Activated T-helper 1 cell treated with Interleukin-2 at 50 U/mL for 16 hours (primary cell): Measurements from ENCODE around the gene WNK4.
"Not testable (repeated sequence)": the region's sequence is repeated elsewhere in the genome, so short reads cannot be mapped to it uniquely, and the experiment has no call there.

Source experiments
- DNase-seq: peaks from one replicate; pipeline ENCODE4 v3.0.0-alpha.2; 2020; ENCODE audit warnings: low read depth

Gene WNK4

GRCh38 chr17:42779936-42780850 is at the start of gene WNK4:
Gene WNK4 (plus strand): TSS chr17:42780610. CDS start chr17:42780699, 89 bp downstream.
- DNase-seq: no peak

- no peak for DNase-seq
Observed at GRCh38 chr17:42740699-42741098, 39.7 kb upstream of the WNK4 start.

- not testable (repeated sequence) for DNase-seq
Observed at GRCh38 chr17:42742916-42743315, 37.5 kb upstream of the WNK4 start.

GRCh38 chr17:42743595-42744282 is 36.7 kb upstream of the WNK4 start:
- no peak for DNase-seq

- no peak for DNase-seq
Observed at GRCh38 chr17:42744283-42744805, 36.1 kb upstream of the WNK4 start.

- DNase-seq: peak; percentile 93
Observed at GRCh38 chr17:42744806-42745617, 35.4 kb upstream of the WNK4 start, which contains the start of gene EZH1. Gene EZH1 (minus strand): TSS chr17:42745040. CDS start chr17:42728941, 16,099 bp downstream.

- DNase-seq: no peak
Observed at GRCh38 chr17:42748202-42748907, 32.1 kb upstream of the WNK4 start.

GRCh38 chr17:42748908-42749798 is 31.3 kb upstream of the WNK4 start:
- no peak for DNase-seq

GRCh38 chr17:42750739-42751344 is 29.6 kb upstream of the WNK4 start:
- DNase-seq: no peak

- no peak for DNase-seq
Observed at GRCh38 chr17:42751628-42752027, 28.8 kb upstream of the WNK4 start.

- no peak for DNase-seq
Observed at GRCh38 chr17:42754782-42755181, 25.6 kb upstream of the WNK4 start.

- DNase-seq: no peak
Observed at GRCh38 chr17:42759982-42760651, 20.3 kb upstream of the WNK4 start.

- no peak for DNase-seq
Observed at GRCh38 chr17:42760652-42761581, 19.5 kb upstream of the WNK4 start, which contains the start of gene RAMP2. Gene RAMP2 (plus strand): TSS chr17:42761227. CDS start chr17:42761262, 35 bp downstream.

GRCh38 chr17:42761638-42762037 is 18.8 kb upstream of the WNK4 start:
- no peak for DNase-seq

- no peak for DNase-seq
Observed at GRCh38 chr17:42766124-42766523, 14.3 kb upstream of the WNK4 start.

GRCh38 chr17:42767512-42767911 is 12.9 kb upstream of the WNK4 start:
- no peak for DNase-seq

- not testable (repeated sequence) for DNase-seq
Observed at GRCh38 chr17:42768006-42768405, 12.4 kb upstream of the WNK4 start.

GRCh38 chr17:42769964-42770363 is 10.4 kb upstream of the WNK4 start:
- not testable (repeated sequence) for DNase-seq
